ENCODE measurements around the gene LSR. TPM values are rescaled to one million over a fixed set of nuclear protein-coding genes. Genes with fewer than 3 reads are reported as not detected.

The LSR gene
- total RNA-seq, 3 donors from 2014 or later, result 3.7 to 37.5 (median 35.1) TPM

GRCh38 chr19:35302446-35302845 lies 53.6 kb downstream of the LSR start:
- H3K9me3 ChIP-seq, result no peaks in the 10 kb centered on the region
- no peaks in the 10 kb centered on the region for H3K4me1 ChIP-seq
- intact Hi-C loops (cut with DNase I; ENCODE audit: low total_unique reads), result no loop called here
- no peak overlapping the region for H3K4me3 ChIP-seq
- TF ChIP-seq CTCF (IDR thresholded peaks at IDR 0.05) (no peak), POLR2A (IDR thresholded peaks at IDR 0.05) (no peak), POLR2AphosphoS5 (IDR thresholded peaks at IDR 0.05) (no peak)
- H3K27ac ChIP-seq, result no peak overlapping the region
- DNase-seq (ENCODE audit: low spot score in 2 of 2), result no peak
- H3K36me3 ChIP-seq, result no peaks in the 10 kb centered on the region
- H3K27me3 ChIP-seq, result no peaks in the 10 kb centered on the region

GRCh38 chr19:35303357-35303915 lies 54.6 kb downstream of the LSR start:
- no peaks in the 10 kb centered on the region for H3K36me3 ChIP-seq
- intact Hi-C loops (cut with DNase I; ENCODE audit: low total_unique reads), result no loop called here
- no peak overlapping the region for H3K27ac ChIP-seq
- H3K4me3 ChIP-seq, result no peak overlapping the region
- no peaks in the 10 kb centered on the region for H3K4me1 ChIP-seq
- no peaks in the 10 kb centered on the region for H3K27me3 ChIP-seq
- no peaks in the 10 kb centered on the region for H3K9me3 ChIP-seq
- no peak for DNase-seq (ENCODE audit: low spot score in 2 of 2)
- TF ChIP-seq POLR2AphosphoS5 (IDR thresholded peaks at IDR 0.05), result no peak
- TF ChIP-seq CTCF (IDR thresholded peaks at IDR 0.05), result no peak
- TF ChIP-seq POLR2A (IDR thresholded peaks at IDR 0.05), result no peak

GRCh38 chr19:35304036-35304435 lies 55.2 kb downstream of the LSR start:
- intact Hi-C loops (cut with DNase I; ENCODE audit: low total_unique reads), result no loop called here
- TF ChIP-seq POLR2AphosphoS5 (IDR thresholded peaks at IDR 0.05) (no peak), CTCF (IDR thresholded peaks at IDR 0.05) (no peak), POLR2A (IDR thresholded peaks at IDR 0.05) (no peak)
- H3K36me3 ChIP-seq, result no peaks in the 10 kb centered on the region
- H3K4me3 ChIP-seq, result no peak overlapping the region
- H3K9me3 ChIP-seq, result no peaks in the 10 kb centered on the region
- H3K27ac ChIP-seq, result no peak overlapping the region
- DNase-seq (ENCODE audit: low spot score in 2 of 2), result no peak
- no peaks in the 10 kb centered on the region for H3K27me3 ChIP-seq
- H3K4me1 ChIP-seq, result no peaks in the 10 kb centered on the region

GRCh38 chr19:35305181-35305580 lies 56.4 kb downstream of the LSR start:
- no peak for TF ChIP-seq POLR2AphosphoS5 (IDR thresholded peaks at IDR 0.05)
- no peak for TF ChIP-seq POLR2A (IDR thresholded peaks at IDR 0.05)
- no peak for TF ChIP-seq CTCF (IDR thresholded peaks at IDR 0.05)
- H3K4me1 ChIP-seq, result peaks cover 0 to 5% of the 10 kb centered on the region in 2 donors
- H3K36me3 ChIP-seq, result no peaks in the 10 kb centered on the region
- no peaks in the 10 kb centered on the region for H3K9me3 ChIP-seq
- intact Hi-C loops (cut with DNase I; ENCODE audit: low total_unique reads), result no loop called here
- no peak for DNase-seq (ENCODE audit: low spot score in 2 of 2)
- H3K4me3 ChIP-seq, result no peak overlapping the region
- no peak overlapping the region for H3K27ac ChIP-seq
- no peaks in the 10 kb centered on the region for H3K27me3 ChIP-seq

- intact Hi-C loops (cut with DNase I; ENCODE audit: low total_unique reads), result no loop called here
- H3K36me3 ChIP-seq, result no peaks in the 10 kb centered on the region
- H3K27me3 ChIP-seq, result no peaks in the 10 kb centered on the region
- no peaks in the 10 kb centered on the region for H3K9me3 ChIP-seq
- DNase-seq (ENCODE audit: low spot score in 2 of 2), result no peak
- H3K27ac ChIP-seq, result no peak overlapping the region
- TF ChIP-seq CTCF (IDR thresholded peaks at IDR 0.05) (no peak), POLR2AphosphoS5 (IDR thresholded peaks at IDR 0.05) (no peak), POLR2A (IDR thresholded peaks at IDR 0.05) (no peak)
- peaks cover 0 to 5% of the 10 kb centered on the region in 2 donors for H3K4me1 ChIP-seq
- H3K4me3 ChIP-seq, result no peak overlapping the region
Measured at GRCh38 chr19:35306473-35307246, 57.9 kb downstream of the LSR start.
